HG02588 (cell line): ENCODE data around the gene GPR137C.

Experiments used
- ATAC-seq: cut with Tn5 transposase; IDR thresholded peaks from one replicate; pipeline ENCODE4 v1.9.1; 2021; ENCODE audit warnings: mild to moderate bottlenecking, moderate library complexity; ENCODE audit not compliant: unreplicated experiment

GPR137C gene

GRCh38 chr14:52663850-52664249 lies 111.2 kb downstream of the GPR137C start:
- ATAC-seq = no peak

GRCh38 chr14:52678591-52678990 lies 126.0 kb downstream of the GPR137C start:
- ATAC-seq = no peak

GRCh38 chr14:52683985-52684520 lies 131.4 kb downstream of the GPR137C start:
- ATAC-seq = no peak

GRCh38 chr14:52686176-52686575 lies 133.5 kb downstream of the GPR137C start:
- ATAC-seq = no peak
